Right lobe of liver (tissue), 6 donors: Measurements from ENCODE around the gene FNDC10. TPM values are rescaled to one million over a fixed set of nuclear protein-coding genes. Genes with fewer than 3 reads are reported as not detected.

Experiments
- ATAC-seq, 4 donors: fragments of 200-7000 bp; cut with Tn5 transposase; one replicate each; pipeline ENCODE4 v1.9.1; 2020; ENCODE audit warnings: mild to moderate bottlenecking in 4 of 4, moderate library complexity in 4 of 4
- DNase-seq, 3 donors: peaks; one replicate each; pipeline ENCODE4 v3.0.0-alpha.2; 2020
- H3K27ac ChIP-seq, 3 donors: fragments of 200-600 bp; one replicate each; pipeline ENCODE4 v1.8.0; 2022
- H3K27me3 ChIP-seq, 2 donors: fragments of 200-600 bp; one replicate each; pipeline ENCODE4 v1.8.0; 2022
- H3K36me3 ChIP-seq, 4 donors: fragments of 200-600 bp; sonication (generic) in 1 of 4; one replicate each; pipeline versions ENCODE4 v1.5.1 to v1.8.0; 2017 to 2022; ENCODE audit warnings: control low read depth in 1 of 4
- H3K4me1 ChIP-seq, 4 donors: fragments of 200-600 bp; sonication (generic) in 1 of 4; one replicate each; pipeline versions ENCODE4 v1.5.1 to v1.8.0; 2017 to 2022; ENCODE audit warnings: control low read depth in 1 of 4
- H3K4me3 ChIP-seq, 3 donors: fragments of 200-600 bp; one replicate each; pipeline ENCODE4 v1.8.0; 2022
- H3K9me3 ChIP-seq, 4 donors: fragments of 200-600 bp; sonication (generic) in 1 of 4; one replicate each; pipeline versions ENCODE4 v1.5.1 to v1.8.0; 2017 to 2022; ENCODE audit warnings: control low read depth in 1 of 4
- POLR2A ChIP-seq: fragments of 450-650 bp; IDR thresholded peaks from one replicate; pipeline ENCODE4 v1.6.1; 2017; ENCODE audit warnings: antibody characterized with exemption, mild to moderate bottlenecking
- WGBS: methylation state at CpG from one replicate; pipeline ENCODE4 v1.1.6; 2018; ENCODE audit warnings: low coverage, low lambda C conversion rate; ENCODE audit not compliant: insufficient coverage; ENCODE audit errors: missing lambda C conversion rate; 5-methylcytosine and 5-hydroxymethylcytosine counted together
- intact Hi-C, 2 donors: fragments of 100-400 bp; cut with DNase I; formaldehyde crosslinking; loops; one replicate each; pipeline versions ENCODE4 v1.11.2 to v1.14.1; 2022
- total RNA-seq, 6 experiments: library from RNA; depleted of rRNA in 2 of 6; stranded (reverse); fragments of >200 nt in 2 of 6; fragmentation: NEBNext Ultra II Directional in 3 of 6; extraction: Animal tissue kit (Norgen Biotek cat#: 25700) in 3 of 6; gene quantifications; one replicate each; pipeline versions ENCODE4 v1.1.0 to v1.2.4, GENCODE V29; 2016 to 2023
- TF ChIP-seq, protein P1 (sequence below), 4 donors: fragments of 200-600 bp in 3 of 4; fragments of 450-650 bp in 1 of 4; IDR thresholded peaks; one replicate each; pipeline versions ENCODE4 v1.5.1 to v1.8.0; 2016 to 2022; ENCODE audit warnings: antibody characterized with exemption in 4 of 4, mild to moderate bottlenecking in 2 of 4
- donor health status: DM: no; HTN: yes; CAD: no.
- donor health status: DM: no; HTN: no; CAD: no.
- donor health status: DM: no; HTN: no; CAD: no.
- donor health status: DM: no; HTN: yes; CAD: no.
- donor health status: DM: no; HTN: yes; CAD: no.

The FNDC10 gene
- total RNA-seq, 6 experiments from 2014 or later: 0.09 to 1.6 (median 0.46) TPM

DNA sequence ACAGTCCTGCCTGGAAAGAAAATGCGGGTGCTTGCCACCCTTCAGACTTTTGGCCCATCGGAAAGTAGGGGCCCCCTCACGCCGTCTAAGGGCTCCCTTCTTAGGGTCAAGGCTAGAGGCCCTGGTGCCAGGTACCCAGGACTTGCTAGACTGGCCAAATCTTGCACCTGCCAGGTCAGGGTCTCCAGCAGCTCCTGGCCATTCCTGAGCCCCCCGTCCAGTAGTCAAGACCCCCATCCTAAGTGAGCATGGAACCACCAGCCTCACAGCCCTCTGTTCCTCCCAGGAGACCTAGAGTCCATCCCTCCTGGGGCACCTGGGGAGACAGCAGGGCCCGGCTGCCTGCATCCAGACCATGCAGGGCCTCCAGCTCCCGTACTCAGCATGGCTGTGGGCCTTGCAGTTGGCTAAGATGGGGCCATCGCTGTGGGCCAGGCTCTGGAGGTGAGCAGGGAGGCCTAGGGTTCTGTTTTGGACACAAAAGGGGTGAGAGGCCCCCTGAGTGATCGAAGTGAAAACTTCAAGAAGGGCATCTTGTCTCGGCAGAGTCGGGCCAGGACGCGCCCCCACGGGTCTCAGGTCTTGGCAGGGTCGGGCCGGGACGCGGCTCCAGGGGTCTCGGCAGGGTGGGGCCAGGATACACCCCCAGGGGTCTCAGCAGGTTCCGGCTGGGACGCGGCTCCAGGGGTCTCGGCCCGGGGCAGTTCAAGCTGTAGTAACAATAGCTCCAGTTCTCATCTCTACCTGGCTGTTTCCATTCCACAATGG lies 5.9 kb downstream of the FNDC10 start:
- Histone ChIP-seq H3K27ac (no peak overlapping the region), H3K9me3 (no peaks in the 10 kb centered on the region), H3K27me3 (peaks cover 0 to 4% of the 10 kb centered on the region in 2 donors), H3K4me1 (no peaks in the 10 kb centered on the region), H3K36me3 (no peaks in the 10 kb centered on the region), H3K4me3 (no peak overlapping the region)
- intact Hi-C loops: no loop called here
- no peak for TF ChIP-seq POLR2A
- TF ChIP-seq, protein P1, sequence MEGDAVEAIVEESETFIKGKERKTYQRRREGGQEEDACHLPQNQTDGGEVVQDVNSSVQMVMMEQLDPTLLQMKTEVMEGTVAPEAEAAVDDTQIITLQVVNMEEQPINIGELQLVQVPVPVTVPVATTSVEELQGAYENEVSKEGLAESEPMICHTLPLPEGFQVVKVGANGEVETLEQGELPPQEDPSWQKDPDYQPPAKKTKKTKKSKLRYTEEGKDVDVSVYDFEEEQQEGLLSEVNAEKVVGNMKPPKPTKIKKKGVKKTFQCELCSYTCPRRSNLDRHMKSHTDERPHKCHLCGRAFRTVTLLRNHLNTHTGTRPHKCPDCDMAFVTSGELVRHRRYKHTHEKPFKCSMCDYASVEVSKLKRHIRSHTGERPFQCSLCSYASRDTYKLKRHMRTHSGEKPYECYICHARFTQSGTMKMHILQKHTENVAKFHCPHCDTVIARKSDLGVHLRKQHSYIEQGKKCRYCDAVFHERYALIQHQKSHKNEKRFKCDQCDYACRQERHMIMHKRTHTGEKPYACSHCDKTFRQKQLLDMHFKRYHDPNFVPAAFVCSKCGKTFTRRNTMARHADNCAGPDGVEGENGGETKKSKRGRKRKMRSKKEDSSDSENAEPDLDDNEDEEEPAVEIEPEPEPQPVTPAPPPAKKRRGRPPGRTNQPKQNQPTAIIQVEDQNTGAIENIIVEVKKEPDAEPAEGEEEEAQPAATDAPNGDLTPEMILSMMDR (IDR thresholded peaks at IDR 0.05): no peak
- DNase-seq (no peak), ATAC-seq (peak in 2 of 4 donors; percentile 10 to 14)
- 62% methylated on average over 6 of the region's 24 CpGs for WGBS

DNA sequence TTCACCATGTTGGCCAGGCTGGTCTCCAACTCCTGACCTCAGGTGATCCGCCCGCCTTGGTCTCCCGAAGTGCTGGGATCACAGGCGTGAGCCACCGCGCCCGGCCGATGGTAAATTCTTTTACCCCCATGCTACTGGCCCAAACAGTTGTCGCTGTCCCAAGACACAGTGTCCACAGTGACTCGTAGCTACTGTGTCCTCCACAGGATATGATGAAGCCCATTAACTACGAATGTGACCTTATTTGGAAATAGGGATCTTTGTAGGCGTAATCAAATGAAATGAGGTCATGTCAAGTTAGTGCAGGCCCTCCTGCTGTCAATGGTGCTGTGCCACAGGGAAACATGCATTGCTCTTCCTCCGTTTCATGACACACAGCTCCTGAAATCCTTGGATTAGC lies 8.5 kb downstream of the FNDC10 start:
- no peak for TF ChIP-seq POLR2A
- TF ChIP-seq, protein P1 (IDR thresholded peaks at IDR 0.05): no peak
- WGBS: 83% methylated on average over 4 of the region's 13 CpGs
- Histone ChIP-seq H3K4me1 (no peaks in the 10 kb centered on the region), H3K27me3 (no peaks in the 10 kb centered on the region), H3K27ac (no peak overlapping the region), H3K36me3 (no peaks in the 10 kb centered on the region), H3K4me3 (no peak overlapping the region), H3K9me3 (no peaks in the 10 kb centered on the region)
- intact Hi-C loops: no loop called here
- no peak for ATAC-seq
- no peak for DNase-seq

DNA sequence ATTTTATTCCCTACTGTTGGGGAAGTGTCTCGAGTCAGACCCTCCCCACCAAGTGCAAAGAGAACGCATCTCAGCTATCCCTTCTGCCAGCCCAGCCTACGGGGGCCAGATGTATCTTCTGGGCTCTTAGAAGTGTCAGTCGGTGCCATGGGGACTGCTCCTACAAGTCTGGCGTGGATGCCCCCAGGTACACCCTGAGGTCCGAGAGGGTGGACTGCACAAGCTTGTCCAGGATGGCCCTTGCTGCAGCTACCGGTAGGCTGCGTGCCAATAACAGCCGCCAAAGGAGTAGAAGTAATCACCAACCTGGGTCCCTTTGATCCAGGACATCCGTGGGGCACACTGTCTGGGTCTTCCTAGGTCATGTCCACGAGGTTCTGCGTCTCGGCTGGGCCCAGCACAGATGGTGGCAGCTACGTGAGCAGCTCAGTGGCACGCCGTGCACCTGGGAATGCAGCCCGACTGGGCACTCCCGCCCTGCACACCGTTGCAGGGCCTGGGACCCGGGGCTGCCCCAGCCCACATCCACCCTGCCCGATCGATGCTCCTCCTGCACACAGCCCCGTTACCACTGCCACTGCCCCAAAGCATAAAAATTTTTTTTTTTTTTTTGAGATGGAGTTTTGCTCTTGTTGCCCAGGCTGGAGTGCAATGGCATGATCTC lies 16.5 kb downstream of the FNDC10 start:
- Histone ChIP-seq H3K9me3 (no peaks in the 10 kb centered on the region), H3K36me3 (no peaks in the 10 kb centered on the region), H3K27ac (no peak overlapping the region), H3K4me3 (no peak overlapping the region), H3K27me3 (no peaks in the 10 kb centered on the region), H3K4me1 (no peaks in the 10 kb centered on the region)
- WGBS: 78% methylated on average over 3 of the region's 23 CpGs
- ATAC-seq: peak in 1 of 4 donors; percentile 17
- no peak for DNase-seq
- TF ChIP-seq POLR2A: no peak
- TF ChIP-seq, protein P1 (IDR thresholded peaks at IDR 0.05): no peak
- intact Hi-C loops: no loop called here

DNA sequence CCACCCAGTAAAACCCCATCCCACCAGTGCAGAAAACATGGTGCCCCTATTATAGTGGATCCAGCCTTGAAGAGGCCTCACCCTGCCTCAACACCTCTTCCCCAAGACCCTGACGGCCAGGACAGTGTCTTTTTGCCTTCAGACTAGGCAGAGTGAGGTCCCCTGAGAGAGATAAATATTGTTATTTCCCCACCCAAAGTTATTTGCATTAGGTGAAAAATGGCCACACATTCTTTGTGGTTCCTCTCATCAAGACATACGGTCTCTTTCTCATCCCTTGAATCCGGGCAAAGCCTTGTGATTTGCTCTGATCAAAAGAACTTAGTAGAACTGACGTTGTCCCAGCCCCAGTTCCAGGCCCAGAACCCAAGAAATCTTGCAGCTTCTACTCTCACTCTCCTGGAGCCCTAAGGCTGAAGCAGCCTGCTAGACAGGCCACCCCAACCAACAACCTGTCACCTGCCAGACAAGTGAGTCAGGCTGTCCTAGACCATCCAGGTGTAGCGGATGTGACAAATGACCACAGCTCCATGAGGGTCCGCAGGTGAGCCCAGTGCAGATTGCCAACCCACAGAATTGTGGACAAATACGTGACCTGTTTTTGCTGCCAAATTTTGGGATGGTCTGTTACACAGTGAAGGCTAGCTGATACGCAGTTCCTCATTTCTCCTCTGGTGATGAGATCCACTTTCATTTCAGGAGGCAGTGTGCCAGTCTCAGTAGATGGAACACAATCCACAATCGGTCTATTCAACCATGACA lies 17.2 kb downstream of the FNDC10 start:
- no peaks in the 10 kb centered on the region for H3K4me1 ChIP-seq
- no peaks in the 10 kb centered on the region for H3K9me3 ChIP-seq
- no peak for ATAC-seq
- intact Hi-C loops: no loop called here
- no peak for TF ChIP-seq POLR2A
- TF ChIP-seq, protein P1 (IDR thresholded peaks at IDR 0.05): no peak
- no peak overlapping the region for H3K27ac ChIP-seq
- no peak for DNase-seq
- 66% methylated on average over 9 of the region's 9 CpGs for WGBS
- H3K27me3 ChIP-seq: no peaks in the 10 kb centered on the region
- no peaks in the 10 kb centered on the region for H3K36me3 ChIP-seq
- H3K4me3 ChIP-seq: no peak overlapping the region
